Prostate gland (tissue), 2 donors: ENCODE data around the gene FAM184A.
"Not testable (repeated sequence)": the region's sequence is repeated elsewhere in the genome, so short reads cannot be mapped to it uniquely, and the experiment has no call there.

ENCODE experiments used
- POLR2A ChIP-seq: fragments of 450-650 bp; IDR thresholded peaks from one replicate; pipeline ENCODE4 v1.6.1; 2016; ENCODE audit warnings: antibody characterized with exemption, mild to moderate bottlenecking
- POLR2AphosphoS5 ChIP-seq: sonication (generic); formaldehyde crosslinking; IDR thresholded peaks from one replicate; pipeline ENCODE4 v1.6.1; 2017; ENCODE audit warnings: antibody characterized with exemption
- TF ChIP-seq, protein P1 (sequence below), 4 experiments: fragments of 200-600 bp in 2 of 4; fragments of 450-650 bp in 2 of 4; sonication (generic) in 2 of 4; IDR thresholded peaks; 1 replicate in 3 of 4; 2 replicates in 1 of 4; pipeline ENCODE4 v1.5.1; 2016 to 2019; ENCODE audit warnings: antibody characterized with exemption in 4 of 4, mild to moderate bottlenecking in 2 of 4, moderate library complexity in 2 of 4

DNA sequence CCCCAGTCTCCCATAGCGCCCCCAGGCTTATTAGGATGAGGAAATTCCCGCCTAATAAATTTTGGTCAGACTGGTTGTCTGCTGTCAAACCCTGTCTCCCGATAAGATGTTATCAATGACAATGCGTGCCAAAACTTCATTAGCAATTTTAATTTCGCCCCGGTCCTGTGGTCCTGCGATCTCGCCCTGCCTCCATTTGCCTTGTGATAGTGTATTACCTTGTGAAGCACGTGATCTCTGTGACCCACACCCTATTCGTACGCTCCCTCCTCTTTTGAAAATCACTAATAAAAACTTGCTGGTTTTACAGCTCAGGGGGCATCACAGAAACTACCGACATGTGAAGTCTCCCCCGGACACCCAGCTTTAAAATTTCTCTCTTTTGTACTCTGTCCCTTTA lies 40.6 kb upstream of the FAM184A start:
- TF ChIP-seq, protein P1, sequence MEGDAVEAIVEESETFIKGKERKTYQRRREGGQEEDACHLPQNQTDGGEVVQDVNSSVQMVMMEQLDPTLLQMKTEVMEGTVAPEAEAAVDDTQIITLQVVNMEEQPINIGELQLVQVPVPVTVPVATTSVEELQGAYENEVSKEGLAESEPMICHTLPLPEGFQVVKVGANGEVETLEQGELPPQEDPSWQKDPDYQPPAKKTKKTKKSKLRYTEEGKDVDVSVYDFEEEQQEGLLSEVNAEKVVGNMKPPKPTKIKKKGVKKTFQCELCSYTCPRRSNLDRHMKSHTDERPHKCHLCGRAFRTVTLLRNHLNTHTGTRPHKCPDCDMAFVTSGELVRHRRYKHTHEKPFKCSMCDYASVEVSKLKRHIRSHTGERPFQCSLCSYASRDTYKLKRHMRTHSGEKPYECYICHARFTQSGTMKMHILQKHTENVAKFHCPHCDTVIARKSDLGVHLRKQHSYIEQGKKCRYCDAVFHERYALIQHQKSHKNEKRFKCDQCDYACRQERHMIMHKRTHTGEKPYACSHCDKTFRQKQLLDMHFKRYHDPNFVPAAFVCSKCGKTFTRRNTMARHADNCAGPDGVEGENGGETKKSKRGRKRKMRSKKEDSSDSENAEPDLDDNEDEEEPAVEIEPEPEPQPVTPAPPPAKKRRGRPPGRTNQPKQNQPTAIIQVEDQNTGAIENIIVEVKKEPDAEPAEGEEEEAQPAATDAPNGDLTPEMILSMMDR (IDR thresholded peaks at IDR 0.05), result not testable (repeated sequence)
- TF ChIP-seq POLR2AphosphoS5, POLR2A: not testable (repeated sequence)
